PFSK-1 (cell line): ENCODE data around the gene TMEM229B.

Source experiments
- REST ChIP-seq, 2 experiments: IDR thresholded peaks; 2 replicates each; pipeline versions ENCODE4 v1.6.1 to v1.8.0; 2011 to 2012; ENCODE audit warnings: low read depth in 2 of 2, low read length in 2 of 2, control low read depth in 1 of 2, inconsistent platforms in 1 of 2, mild to moderate bottlenecking in 1 of 2, moderate library complexity in 1 of 2; ENCODE audit not compliant: insufficient read depth in 1 of 2
- SIN3A ChIP-seq: IDR thresholded peaks from 2 replicates; pipeline ENCODE4 v1.6.1; 2012; ENCODE audit warnings: mild to moderate bottlenecking, low read length, moderate library complexity, borderline replicate concordance; ENCODE audit not compliant: insufficient read depth
- TAF1 ChIP-seq: IDR thresholded peaks from 2 replicates; pipeline ENCODE4 v1.6.1; 2012; ENCODE audit warnings: low read length, control low read depth, borderline replicate concordance; ENCODE audit not compliant: insufficient read depth

GRCh38 chr14:67478800-67479084 lies 9.8 kb downstream of the TMEM229B start:
- TF ChIP-seq REST (IDR thresholded peaks at IDR 0.05; ENCODE audit: insufficient read depth in 1 of 2, low read depth in 2 of 2, low read length in 2 of 2) (no peak), SIN3A (no peak), TAF1 (no peak)
